Measurements from ENCODE around the gene CAMTA1. TPM values are rescaled to one million over a fixed set of nuclear protein-coding genes. Genes with fewer than 3 reads are reported as not detected.

The CAMTA1 gene
- total RNA-seq, 2 donors from 2014 or later, result 105 to 113 TPM

DNA sequence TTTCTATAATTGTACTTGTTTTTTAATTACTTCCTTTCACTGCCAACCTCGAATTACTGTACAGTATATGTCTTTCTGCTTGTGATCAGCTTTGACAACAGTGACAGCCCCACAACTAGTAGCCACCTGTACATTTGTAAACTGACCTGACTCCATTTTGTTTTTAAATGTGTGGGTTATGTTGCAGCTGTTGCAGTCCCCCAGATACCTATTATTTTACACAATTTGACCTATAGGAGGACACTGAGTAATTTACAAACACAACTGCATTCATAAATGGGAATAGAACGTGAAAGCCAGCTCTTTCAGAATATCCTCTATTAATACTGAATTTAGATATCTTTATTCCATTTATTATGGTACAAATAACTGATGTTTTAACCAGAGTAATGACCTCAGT is 983.3 kb downstream of the CAMTA1 start:
- ATAC-seq (ENCODE audit: insufficient number of reproducible peaks, low FRiP score, low read depth) (no peak), DNase-seq (ENCODE audit: low spot score) (no peak)
- Histone ChIP-seq H3K36me3 (no peaks in the 10 kb centered on the region), H3K27ac (no peak overlapping the region), H3K4me3 (no peak overlapping the region), H3K27me3 (replicated peaks; ENCODE audit: insufficient read depth) (no peaks in the 10 kb centered on the region), H3K9me3 (no peaks in the 10 kb centered on the region), H3K4me1 (ENCODE audit: control insufficient read depth in 1 of 2, low read depth in 2 of 2) (peaks cover 12 to 19% of the 10 kb centered on the region in 2 donors)
- TF ChIP-seq CTCF (IDR thresholded peaks at IDR 0.05), result no peak

GRCh38 chr1:7769673-7770412 is 984.6 kb downstream of the CAMTA1 start:
- no peak for TF ChIP-seq CTCF (IDR thresholded peaks at IDR 0.05)
- Histone ChIP-seq H3K4me3 (peak overlapping the region; percentile 94), H3K27me3 (replicated peaks; ENCODE audit: insufficient read depth) (no peaks in the 10 kb centered on the region), H3K4me1 (ENCODE audit: control insufficient read depth in 1 of 2, low read depth in 2 of 2) (peaks cover 12 to 23% of the 10 kb centered on the region in 2 donors), H3K27ac (peak overlapping the region in 1 of 2 donors; percentile 90), H3K36me3 (no peaks in the 10 kb centered on the region), H3K9me3 (no peaks in the 10 kb centered on the region)
- no peak for DNase-seq (ENCODE audit: low spot score)
- no peak for ATAC-seq (ENCODE audit: insufficient number of reproducible peaks, low FRiP score, low read depth)

- H3K36me3 ChIP-seq, result no peaks in the 10 kb centered on the region
- TF ChIP-seq CTCF (IDR thresholded peaks at IDR 0.05), result no peak
- no peaks in the 10 kb centered on the region for H3K27me3 ChIP-seq (replicated peaks; ENCODE audit: insufficient read depth)
- DNase-seq (ENCODE audit: low spot score), result no peak
- peaks cover 12 to 23% of the 10 kb centered on the region in 2 donors for H3K4me1 ChIP-seq (ENCODE audit: control insufficient read depth in 1 of 2, low read depth in 2 of 2)
- H3K27ac ChIP-seq, result peak overlapping the region; percentile 90 to 91
- H3K4me3 ChIP-seq, result peak overlapping the region; percentile 94
- peak; percentile 53 for ATAC-seq (ENCODE audit: insufficient number of reproducible peaks, low FRiP score, low read depth)
- no peaks in the 10 kb centered on the region for H3K9me3 ChIP-seq
These were observed 985.4 kb downstream of the CAMTA1 start for GRCh38 chr1:7770669-7770996.

DNA sequence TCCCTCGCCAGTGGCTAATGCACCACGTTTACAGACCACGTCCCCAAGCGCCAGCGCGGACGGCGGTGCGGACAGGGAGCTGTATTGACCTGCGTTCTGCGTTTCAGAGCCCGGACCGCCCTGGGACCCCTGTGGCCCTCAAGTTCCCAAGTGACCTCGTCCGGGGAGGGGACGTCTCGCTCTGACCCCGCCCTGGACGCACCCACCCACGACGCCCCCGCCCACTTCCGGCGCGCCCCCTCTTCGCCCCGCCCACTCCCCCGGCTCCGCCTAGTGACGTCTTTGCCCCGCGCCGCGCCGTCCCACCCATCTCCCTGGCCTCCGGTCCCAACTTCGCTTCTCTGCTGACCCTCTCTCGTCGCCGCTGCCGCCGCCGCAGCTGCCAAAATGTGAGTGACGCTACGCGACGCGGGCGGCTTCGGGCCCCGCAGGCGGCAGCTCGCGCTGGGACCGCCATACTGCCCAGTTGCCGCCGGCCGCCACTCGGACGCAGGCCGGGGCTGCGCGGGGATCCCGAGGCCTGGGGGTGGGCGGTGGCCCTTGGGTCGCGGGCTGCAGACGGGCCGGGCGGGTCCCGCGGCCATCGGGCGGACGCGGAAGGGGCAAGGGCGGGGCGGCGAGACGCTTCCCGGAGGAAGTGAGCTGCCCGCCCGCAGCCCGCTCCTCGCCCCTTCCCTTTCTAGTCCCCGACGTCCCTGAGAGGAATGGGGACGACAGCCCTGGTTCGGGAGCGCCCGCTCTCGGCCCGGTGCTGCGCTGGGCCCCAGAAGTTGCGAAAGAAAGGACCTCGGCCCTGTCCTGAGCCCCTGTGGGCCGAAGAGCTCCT is 986.0 kb downstream of the CAMTA1 start, which contains the start of gene VAMP3:
VAMP3 (plus strand) TSS at position 300 of the 826 bp plus-strand sequence; CDS start at position 388, 88 bp downstream.
- Histone ChIP-seq H3K27ac (peak within 1 kb of the TSS; percentile 90 to 91), H3K4me1 (ENCODE audit: control insufficient read depth in 1 of 2, low read depth in 2 of 2) (peaks cover 12 to 23% of the 10 kb centered on the region in 2 donors), H3K27me3 (replicated peaks; ENCODE audit: insufficient read depth) (no peaks in the 10 kb centered on the region), H3K36me3 (no peaks in the 10 kb centered on the region), H3K9me3 (no peaks in the 10 kb centered on the region), H3K4me3 (peak within 1 kb of the TSS; percentile 94)
- peak; percentile 8 for TF ChIP-seq CTCF (IDR thresholded peaks at IDR 0.05)
- peak; percentile 69 for DNase-seq (ENCODE audit: low spot score)
- ATAC-seq (ENCODE audit: insufficient number of reproducible peaks, low FRiP score, low read depth), result peak; percentile 94

DNA sequence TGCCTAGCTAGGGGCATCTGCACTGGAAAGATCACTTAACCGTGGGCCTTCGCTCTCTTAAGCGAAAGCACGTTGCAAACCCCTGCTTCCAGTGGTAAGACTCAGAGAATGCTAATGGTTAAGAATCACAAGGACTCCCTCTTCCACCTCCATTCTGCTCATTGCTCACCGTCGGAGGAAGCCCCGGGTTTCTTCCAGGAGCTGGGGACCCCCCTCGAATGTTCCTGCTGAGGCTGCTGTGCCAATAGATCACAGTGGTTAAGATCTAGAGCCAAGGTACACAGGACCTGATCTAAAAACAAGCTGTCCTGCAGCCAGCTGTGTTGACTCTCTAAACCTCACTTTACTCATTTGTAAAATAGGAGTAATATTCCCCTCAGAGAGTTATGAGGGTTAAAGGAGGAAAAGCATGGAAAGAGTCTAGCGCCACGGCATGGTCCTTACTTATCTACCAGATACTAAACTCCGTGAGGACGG is 986.6 kb downstream of the CAMTA1 start:
- no peak for TF ChIP-seq CTCF (IDR thresholded peaks at IDR 0.05)
- H3K4me1 ChIP-seq (ENCODE audit: control insufficient read depth in 1 of 2, low read depth in 2 of 2), result peaks cover 12 to 23% of the 10 kb centered on the region in 2 donors
- ATAC-seq (ENCODE audit: insufficient number of reproducible peaks, low FRiP score, low read depth) (no peak), DNase-seq (ENCODE audit: low spot score) (no peak)
- H3K27me3 ChIP-seq (replicated peaks; ENCODE audit: insufficient read depth), result no peaks in the 10 kb centered on the region
- H3K4me3 ChIP-seq, result peak overlapping the region; percentile 94
- H3K9me3 ChIP-seq, result no peaks in the 10 kb centered on the region
- H3K27ac ChIP-seq, result peak overlapping the region; percentile 90 to 91
- peaks cover 2% of the 10 kb centered on the region for H3K36me3 ChIP-seq
